Astrocyte of the cerebellum (primary cell): ENCODE measurements around the gene MGAT4A.

Experiments used
- DNase-seq: peaks from one replicate; pipeline ENCODE4 v3.0.0-alpha.2; 2011; ENCODE audit warnings: low read depth
- H3K4me3 ChIP-seq: 2 replicates; pipeline ENCODE4 v1.5.1; 2011; ENCODE audit warnings: mild to moderate bottlenecking, low read depth, low read length, moderate library complexity
- CTCF ChIP-seq: IDR thresholded peaks from 2 replicates; pipeline ENCODE4 v1.5.1; 2012; ENCODE audit warnings: low read length, low read depth, moderate library complexity, mild to moderate bottlenecking; ENCODE audit errors: missing control alignments
- in situ Hi-C: cut with HindIII; loops from 2 replicates; pipeline ENCODE4 v1.10.0; 2017; ENCODE audit warnings: low sequenced_read_pairs

MGAT4A gene

GRCh38 chr2:98702127-98702802 is 28.7 kb downstream of the MGAT4A start:
- DNase-seq = no peak
- in situ Hi-C loops = no loop called here
- no peak for TF ChIP-seq CTCF
- no peak overlapping the region for H3K4me3 ChIP-seq

- in situ Hi-C loops = no loop called here
- no peak for TF ChIP-seq CTCF
- no peak overlapping the region for H3K4me3 ChIP-seq
- DNase-seq = no peak
Measured at GRCh38 chr2:98701230-98701629, 29.7 kb downstream of the MGAT4A start.

- in situ Hi-C loops = no loop called here
- no peak for DNase-seq
- TF ChIP-seq CTCF = no peak
Measured at GRCh38 chr2:98698896-98699295, 32.0 kb downstream of the MGAT4A start.

GRCh38 chr2:98697651-98698337 is 33.1 kb downstream of the MGAT4A start:
- H3K4me3 ChIP-seq = no peak overlapping the region
- DNase-seq = no peak
- in situ Hi-C loops = no loop called here
- TF ChIP-seq CTCF = no peak

More at GRCh38 chr2:98698896-98699295, 32.0 kb downstream of the MGAT4A start:
- no peak overlapping the region for H3K4me3 ChIP-seq

GRCh38 chr2:98696200-98696599 is 34.7 kb downstream of the MGAT4A start:
- no peak for DNase-seq
- no peak overlapping the region for H3K4me3 ChIP-seq
- no peak for TF ChIP-seq CTCF
- in situ Hi-C loops = no loop called here

GRCh38 chr2:98695255-98695654 is 35.7 kb downstream of the MGAT4A start:
- in situ Hi-C loops = no loop called here
- DNase-seq = no peak
- no peak for TF ChIP-seq CTCF

More at GRCh38 chr2:98695255-98695654, 35.7 kb downstream of the MGAT4A start:
- H3K4me3 ChIP-seq = no peak overlapping the region
